A549 (cell line): ENCODE results near the gene GALNT12.

Source experiments
- RFX5 ChIP-seq: fragments of 450-650 bp; IDR thresholded peaks from 2 replicates; pipeline ENCODE4 v1.7.1; 2014; ENCODE audit warnings: antibody characterized with exemption, mild to moderate bottlenecking, moderate library complexity
- TF ChIP-seq, protein P1 (sequence below): fragments of >200 bp; sonication (Bioruptor Twin); formaldehyde crosslinking; IDR thresholded peaks from 3 replicates; pipeline ENCODE4 v1.5.1; 2016
- TF ChIP-seq, protein P2 (sequence below): fragments of >200 bp; sonication (Bioruptor Twin); formaldehyde crosslinking; IDR thresholded peaks from 2 replicates; pipeline ENCODE4 v1.6.1; 2016

DNA sequence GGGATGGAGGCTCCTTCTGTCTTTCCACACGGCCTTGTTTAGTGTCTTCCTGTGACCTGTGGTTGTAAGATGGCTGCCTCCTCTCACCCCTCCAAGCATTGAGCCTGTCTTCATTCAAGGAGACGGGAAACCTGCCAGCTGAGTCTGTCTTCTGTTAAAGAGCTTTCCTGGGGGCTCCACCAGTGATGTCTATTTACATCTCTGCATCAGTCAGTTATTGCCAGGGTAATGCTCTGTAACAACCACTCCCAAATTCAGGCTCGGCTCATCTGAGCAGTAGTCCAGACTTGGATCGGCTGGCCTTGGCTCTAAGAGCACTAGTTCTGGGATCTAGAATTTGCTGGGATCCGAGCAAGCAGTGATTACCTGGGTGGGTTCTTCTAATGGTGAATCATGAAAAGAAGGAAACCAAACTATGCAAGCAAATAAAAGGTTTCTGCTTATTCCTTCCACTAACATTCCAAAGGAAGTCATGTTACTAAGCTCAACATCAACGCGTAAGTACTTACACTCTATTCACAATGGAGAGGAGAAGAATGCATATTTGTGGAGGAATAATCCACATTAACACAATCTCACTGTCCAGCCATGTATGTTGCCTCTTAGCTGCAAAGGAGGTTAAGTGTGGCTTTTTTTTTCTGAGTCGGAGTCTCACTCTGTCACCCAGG is 61.7 kb downstream of the GALNT12 start:
- TF ChIP-seq RFX5, result no peak
- TF ChIP-seq, protein P1, sequence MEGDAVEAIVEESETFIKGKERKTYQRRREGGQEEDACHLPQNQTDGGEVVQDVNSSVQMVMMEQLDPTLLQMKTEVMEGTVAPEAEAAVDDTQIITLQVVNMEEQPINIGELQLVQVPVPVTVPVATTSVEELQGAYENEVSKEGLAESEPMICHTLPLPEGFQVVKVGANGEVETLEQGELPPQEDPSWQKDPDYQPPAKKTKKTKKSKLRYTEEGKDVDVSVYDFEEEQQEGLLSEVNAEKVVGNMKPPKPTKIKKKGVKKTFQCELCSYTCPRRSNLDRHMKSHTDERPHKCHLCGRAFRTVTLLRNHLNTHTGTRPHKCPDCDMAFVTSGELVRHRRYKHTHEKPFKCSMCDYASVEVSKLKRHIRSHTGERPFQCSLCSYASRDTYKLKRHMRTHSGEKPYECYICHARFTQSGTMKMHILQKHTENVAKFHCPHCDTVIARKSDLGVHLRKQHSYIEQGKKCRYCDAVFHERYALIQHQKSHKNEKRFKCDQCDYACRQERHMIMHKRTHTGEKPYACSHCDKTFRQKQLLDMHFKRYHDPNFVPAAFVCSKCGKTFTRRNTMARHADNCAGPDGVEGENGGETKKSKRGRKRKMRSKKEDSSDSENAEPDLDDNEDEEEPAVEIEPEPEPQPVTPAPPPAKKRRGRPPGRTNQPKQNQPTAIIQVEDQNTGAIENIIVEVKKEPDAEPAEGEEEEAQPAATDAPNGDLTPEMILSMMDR, result no peak
- TF ChIP-seq, protein P2, sequence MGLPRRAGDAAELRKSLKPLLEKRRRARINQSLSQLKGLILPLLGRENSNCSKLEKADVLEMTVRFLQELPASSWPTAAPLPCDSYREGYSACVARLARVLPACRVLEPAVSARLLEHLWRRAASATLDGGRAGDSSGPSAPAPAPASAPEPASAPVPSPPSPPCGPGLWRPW, result no peak
